Stimulated activated CD4-positive, alpha-beta T cell treated with anti-CD3 and anti-CD28 coated beads, Interleukin-4, amount 100 ng/mL, for 48 hours (primary cell): ENCODE results near the gene ABCC6.
"Not testable (repeated sequence)": the region's sequence is repeated elsewhere in the genome, so short reads cannot be mapped to it uniquely, and the experiment has no call there.

Experiments
- DNase-seq, 2 donors: peaks; one replicate each; pipeline ENCODE4 v3.0.0-alpha.2; 2020; ENCODE audit warnings: low read depth in 2 of 2

Gene ABCC6

DNA sequence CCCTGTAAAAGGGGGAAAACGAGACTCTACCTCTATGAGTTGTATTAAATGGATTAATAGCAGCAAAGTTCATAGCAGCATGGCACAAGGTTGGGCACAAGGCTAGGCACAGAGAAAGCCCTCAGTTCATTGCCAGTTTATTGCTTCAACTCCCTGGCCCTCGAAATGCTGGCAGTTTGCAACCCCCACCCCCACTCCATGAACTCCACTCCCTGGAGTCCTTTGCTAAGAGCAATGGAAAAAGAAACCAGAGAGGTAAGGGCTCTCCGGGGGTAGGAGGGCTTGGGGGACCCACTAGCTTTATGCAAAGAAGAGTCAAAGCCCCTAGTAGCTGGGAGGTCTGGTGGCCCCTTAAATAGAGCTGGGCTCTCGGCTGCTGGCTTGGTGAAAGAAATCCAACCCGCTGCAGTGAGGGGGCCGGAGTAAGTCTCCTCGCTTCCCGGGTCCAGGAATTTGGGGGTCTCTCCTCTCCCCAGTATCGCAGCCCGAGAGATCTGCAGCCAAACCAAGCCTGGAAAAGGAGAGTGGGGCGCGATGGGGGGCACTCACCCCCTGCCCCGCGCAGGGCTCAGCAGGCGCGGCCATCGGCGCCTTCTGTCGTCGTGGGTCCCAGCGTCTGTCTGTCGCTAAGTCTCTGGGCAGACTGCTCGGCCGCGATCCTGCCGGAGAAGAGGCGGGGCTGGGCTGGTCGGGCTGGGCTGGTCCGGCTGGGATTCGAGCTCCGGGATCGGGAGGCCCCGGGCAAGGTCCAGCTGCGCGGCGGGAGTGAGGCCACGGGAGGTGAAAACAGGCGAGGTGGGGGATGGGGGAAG is at the start of gene ABCC6:
Gene ABCC6, minus strand, starts transcription at position 645 of the 812 bp plus-strand sequence. Its CDS starts 60 bp downstream, at position 585.
- DNase-seq, result not testable (repeated sequence)

DNA sequence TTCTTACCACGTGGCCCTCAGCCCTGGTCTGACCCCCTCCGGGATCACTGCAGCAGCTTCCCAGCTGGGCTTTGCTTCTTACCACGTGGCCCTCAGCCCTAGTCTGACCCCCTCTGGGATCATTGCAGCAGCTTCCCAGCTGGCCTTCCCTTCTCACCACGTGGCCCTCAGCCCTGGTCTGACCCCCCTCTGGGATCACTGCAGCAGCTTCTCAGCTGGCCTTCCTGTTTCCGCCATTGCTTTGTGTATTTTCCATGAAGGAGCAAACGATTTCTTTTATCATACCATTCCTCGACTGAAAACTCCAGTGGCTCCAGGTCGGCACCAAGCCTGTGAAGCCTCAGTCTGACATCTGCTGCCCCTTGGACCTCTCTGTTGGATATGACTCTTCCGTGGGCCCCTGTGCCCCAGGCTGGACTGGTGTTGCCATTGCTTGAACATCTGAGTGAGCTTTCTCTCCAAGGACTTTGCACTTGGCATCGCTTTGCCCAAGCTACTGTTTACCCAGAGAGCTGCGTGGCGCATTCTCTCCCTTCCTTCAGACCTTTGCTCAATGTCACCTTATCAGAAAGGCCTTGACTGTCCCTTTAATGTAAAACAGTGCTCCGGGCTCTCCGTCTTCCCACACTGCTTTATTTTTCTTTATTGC is 49.4 kb upstream of the ABCC6 start:
- DNase-seq, result not testable (repeated sequence)

DNA sequence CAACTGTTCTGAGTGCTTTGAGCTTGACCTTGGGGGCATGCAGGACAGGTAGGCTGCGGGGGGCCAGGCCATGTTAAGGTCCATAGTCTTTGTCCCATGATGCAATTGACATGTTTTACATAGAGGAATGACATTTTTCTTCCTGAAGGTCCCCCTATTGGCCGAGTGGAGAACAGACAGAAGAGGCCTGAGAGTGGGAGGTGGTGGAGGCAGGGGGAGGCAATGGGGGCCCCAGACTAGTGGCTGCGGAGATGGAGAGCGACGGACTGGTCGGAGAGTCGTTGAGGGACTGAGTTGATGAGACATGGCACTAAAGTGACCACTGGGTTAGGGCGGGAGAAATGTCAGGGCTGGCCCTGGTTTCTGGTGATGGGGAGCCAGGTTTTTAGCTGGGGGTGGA is 48.4 kb upstream of the ABCC6 start:
- not testable (repeated sequence) for DNase-seq

DNA sequence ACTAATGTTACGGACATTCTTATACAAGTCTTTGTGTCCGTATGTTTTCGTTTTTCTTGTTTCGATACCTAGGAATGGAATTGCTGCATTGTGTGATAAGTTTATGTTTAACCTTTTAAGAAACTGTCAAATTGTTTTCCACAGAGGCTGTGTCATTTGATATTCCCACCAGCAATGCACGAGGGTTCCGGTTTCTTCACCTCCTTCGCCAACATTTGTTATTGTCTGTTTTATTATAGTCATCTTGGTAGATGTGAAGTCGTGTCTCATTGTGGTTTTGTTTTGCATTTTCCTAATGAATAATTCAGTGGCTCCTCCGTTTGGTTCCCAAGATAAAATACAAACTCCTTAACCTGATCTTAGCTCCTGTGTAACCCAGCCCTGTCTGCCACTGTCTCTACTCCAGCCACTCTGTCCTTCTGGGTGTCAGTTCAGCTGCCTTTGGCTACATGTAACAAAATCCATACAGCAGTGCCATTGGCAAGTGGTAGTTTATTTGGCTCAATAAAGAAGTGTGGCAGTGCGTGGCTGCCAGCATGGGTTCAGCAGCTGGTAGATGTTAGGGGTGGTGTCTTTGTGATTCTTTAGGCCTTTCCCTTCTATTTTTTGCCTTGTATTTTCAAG is 45.0 kb upstream of the ABCC6 start:
- DNase-seq, result not testable (repeated sequence)

DNA sequence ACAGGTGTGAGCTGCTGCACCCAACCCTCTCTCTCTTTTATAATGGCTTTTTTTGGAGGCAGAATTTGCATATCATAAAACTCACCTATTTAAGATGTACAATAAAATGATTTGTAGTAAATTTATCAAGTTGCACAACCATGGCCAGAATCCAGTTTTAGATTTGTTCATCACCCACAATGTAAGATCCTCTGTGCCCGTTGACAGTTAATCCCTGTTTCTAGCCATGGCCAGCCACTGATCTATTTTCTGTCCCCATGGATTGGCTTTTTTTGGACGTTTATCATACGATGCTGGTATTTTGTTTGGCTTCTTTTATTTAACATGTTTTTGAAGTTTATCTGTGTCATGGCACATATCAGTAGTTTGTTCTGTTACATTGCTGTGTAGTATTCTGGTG is 44.4 kb upstream of the ABCC6 start:
- DNase-seq, result not testable (repeated sequence)

DNA sequence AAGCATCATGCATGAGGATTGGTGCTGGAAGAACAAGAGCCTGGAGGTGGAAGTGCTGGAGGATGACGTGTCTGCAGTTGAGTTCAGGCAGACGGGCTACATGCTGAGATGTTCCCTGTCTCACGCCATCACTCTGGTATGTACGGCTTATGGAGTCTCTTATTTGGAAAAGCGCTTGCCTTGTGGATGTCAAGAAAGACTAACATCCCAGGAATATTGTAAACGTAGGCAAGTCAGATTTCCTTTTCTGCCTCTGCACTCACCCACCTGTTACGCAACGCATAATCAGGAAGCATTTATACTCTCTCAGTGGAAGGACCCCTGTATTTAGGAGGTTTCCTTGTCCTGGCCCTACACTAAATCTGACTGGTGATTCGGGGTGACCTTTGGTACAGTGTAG is 41.8 kb upstream of the ABCC6 start:
- DNase-seq, result not testable (repeated sequence)

DNA sequence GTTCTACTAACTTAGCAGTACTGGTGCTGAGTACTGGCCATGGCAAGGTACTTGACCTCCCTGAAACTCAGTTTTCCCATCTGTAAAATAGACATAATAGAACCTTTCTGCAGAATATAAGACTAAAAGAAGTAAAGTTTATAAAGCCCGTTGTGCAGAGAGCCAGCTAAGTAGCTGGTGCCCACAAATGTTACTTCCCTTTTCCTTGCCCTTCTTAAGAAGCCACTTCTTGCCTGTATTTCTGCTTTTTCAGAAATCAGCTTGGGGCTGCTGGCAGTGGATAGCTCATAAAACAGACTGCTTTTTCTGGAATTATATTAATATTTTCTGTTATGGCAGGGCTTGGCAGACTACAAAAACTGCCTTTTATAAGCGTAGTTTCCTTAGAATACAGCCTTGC is 40.7 kb upstream of the ABCC6 start:
- not testable (repeated sequence) for DNase-seq

GRCh38 chr16:16262954-16263555 is 39.8 kb upstream of the ABCC6 start:
- not testable (repeated sequence) for DNase-seq

DNA sequence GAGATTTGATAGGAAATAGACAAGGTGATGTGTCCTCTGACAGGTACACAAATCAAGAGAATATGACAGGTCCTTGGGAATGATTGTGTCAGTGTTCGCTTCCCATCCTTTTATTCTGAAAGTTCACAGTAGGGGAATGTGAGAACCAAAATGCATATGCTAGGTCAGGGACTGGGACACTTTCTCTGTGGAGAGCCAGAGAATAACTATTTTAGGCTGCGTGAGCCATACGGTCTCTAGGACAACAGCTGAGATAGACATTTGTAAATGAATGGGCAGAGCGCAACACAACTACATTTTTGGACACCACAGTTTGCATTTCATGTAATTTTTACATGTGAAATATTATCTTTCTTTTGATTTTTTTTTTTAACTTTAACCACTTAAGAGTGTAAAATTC is 36.7 kb upstream of the ABCC6 start:
- DNase-seq, result not testable (repeated sequence)

- DNase-seq, result not testable (repeated sequence)
Observed at GRCh38 chr16:16258822-16259221, 35.5 kb upstream of the ABCC6 start.

DNA sequence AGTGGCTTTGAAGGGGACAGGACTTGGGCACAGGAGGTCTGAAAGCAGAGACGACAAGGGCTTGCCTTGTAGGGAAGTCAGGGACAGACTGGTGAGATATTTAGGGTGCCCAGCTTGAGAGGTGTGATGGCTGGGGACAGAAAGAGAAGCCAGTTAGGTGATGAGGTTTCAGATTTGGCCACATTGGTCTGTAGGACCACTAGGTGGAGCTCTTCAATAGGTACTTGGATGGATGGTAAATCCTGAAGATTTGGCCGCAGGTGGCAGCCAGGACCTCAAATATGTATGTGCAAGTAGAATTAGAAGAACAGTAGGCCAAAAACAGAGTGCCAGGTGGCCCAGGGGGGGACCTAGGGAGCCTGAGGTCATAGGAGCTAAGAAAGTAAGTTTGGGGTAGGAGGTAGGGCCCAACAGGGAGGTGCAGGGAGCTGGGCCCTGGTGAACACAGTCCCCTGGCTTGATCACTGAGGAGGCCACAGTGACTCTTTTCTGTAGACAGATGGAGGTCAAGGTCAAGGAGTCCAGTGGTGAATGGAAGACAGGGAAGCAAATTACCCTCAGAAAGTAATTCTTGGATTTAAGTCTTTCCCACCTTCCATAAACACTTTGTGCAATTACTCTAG is 34.1 kb upstream of the ABCC6 start:
- DNase-seq, result not testable (repeated sequence)

- DNase-seq, result not testable (repeated sequence)
Observed at GRCh38 chr16:16252377-16252776, 29.1 kb upstream of the ABCC6 start.

DNA sequence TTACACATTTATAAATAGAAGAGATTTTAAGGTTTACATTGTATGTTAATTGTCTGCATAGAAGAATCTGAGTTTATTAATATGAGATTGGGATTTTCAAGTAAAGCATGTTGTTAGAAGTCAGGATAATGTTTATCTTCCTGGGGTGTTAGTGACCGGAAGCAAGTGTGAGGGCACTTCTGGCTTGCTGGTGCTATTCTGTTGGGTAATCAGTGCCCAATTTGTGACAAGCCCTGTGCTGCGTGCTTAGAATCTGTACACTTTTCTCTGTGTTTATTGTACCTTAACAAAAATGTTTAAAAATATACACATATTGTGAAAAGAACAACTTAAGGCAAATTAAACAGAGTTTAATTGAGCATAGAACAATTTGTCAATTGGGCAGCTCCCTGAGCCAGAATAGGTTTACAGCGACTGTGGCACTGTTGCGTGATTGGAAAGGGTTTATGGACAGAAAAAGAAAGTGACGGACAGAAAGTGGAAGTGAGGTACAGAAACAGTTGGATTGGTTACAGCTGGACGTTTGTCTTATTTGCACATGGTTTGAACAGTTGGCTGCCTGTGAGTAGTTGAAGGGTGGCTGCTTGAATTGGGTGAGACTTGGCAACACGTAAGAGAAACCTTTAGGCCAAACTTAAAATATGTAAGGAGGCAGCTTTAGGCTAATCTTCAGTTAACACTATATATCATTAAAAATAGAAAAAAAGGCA is 26.5 kb upstream of the ABCC6 start:
- not testable (repeated sequence) for DNase-seq

GRCh38 chr16:16247439-16247838 is 24.1 kb upstream of the ABCC6 start:
- not testable (repeated sequence) for DNase-seq

GRCh38 chr16:16246578-16247262 is 23.4 kb upstream of the ABCC6 start:
- not testable (repeated sequence) for DNase-seq

GRCh38 chr16:16243886-16244285 is 20.6 kb upstream of the ABCC6 start:
- DNase-seq, result not testable (repeated sequence)

DNA sequence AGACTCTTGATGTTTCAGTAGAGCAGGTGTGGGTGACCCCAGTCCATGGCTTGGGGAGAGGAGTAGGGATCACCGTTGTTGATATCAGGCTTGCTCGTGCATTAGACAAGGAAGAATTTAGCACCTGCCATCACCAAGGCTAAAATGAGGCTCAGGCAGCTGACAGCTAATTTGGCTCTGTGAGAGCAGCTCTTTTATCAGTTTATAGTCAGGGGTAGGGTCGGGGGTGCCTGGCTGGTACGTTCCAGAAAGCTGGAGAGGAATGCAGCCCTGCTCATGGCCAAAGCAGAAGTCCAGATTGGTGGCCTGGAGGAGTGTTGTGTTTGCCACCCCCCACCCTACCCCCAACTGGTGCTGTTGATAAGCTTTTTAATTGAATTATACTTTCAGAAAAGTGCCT is 17.4 kb upstream of the ABCC6 start:
- DNase-seq, result not testable (repeated sequence)

DNA sequence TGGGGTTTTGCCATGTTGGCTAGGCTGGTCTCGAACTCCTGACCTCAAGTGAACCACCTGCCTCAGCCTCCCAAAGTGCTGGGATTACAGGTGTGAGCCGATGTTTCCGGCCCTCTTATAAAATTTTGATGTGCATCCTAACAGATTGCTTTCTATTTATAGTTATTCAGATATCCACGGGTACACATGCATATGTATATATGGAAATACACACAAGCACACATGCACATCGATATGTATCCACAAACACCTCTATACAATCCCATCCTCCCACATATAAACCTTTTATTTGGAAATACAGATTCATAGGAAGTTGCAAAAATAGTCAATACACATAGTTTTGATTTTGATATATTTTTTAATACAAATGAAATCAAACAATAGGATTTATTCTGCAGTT is 14.4 kb upstream of the ABCC6 start:
- not testable (repeated sequence) for DNase-seq

GRCh38 chr16:16237071-16237470 is 13.8 kb upstream of the ABCC6 start:
- not testable (repeated sequence) for DNase-seq

DNA sequence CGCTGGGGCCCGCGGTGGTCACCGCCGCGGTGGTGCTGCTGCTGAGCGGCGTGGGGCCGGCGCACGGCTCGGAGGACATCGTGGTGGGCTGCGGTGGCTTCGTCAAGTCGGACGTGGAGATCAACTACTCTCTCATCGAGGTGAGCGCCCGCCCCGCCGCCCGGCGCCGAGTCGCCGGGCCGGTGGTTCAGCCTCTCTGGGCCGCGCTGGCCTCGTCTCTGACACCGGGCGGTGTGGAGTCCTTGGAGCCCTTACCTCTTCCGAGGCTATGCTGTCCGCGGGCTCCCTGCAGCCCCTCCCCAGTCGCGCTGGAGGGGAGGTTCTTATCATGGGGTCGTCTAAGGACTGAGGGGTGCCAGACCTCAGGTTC is 9.4 kb upstream of the ABCC6 start:
- DNase-seq, result not testable (repeated sequence)
